ENCODE results near the gene DYNC1LI1.

Gene DYNC1LI1

DNA sequence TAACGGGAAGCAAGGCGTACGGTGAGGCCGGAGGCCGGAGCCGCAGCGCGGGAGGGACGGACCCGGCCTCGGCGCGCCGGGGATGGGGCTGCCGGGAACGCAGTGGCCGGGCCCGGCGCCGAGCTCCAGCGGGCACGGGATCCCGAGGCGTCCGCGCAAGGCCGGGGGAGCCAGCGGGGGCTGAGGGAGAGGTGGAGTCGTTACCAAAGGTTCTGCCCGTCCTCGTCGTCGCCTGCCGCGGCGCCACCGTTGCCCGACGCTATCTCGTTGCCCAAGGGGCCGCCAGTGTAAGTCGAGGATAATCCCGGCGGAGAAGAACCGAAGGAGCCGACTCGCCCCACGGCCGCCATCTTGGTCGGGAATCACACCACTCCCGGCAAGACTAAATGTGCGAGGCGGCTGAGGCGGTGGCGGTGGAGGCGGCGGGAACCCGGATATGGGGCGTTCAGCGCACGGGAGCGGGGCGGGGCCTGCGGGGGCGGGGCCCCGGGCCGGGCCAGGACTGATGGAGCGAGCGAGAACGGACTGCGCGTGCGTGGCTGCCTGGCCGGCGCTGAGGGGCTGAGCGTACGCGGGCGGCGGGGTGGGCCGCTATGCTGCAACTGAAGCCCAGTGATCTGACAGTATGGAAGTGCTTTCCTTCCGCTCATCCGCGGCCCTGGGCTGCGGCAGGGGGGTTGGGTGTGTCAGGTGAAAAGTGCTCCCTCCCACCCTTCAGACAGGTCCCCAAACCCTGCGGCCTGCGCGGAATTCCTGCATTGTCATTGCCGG lies at the start of gene DYNC1LI1:
Gene DYNC1LI1 (minus strand): TSS at position 438 of the 771 bp plus-strand sequence. CDS start 88 bp downstream, at position 350.
- peak; percentile 89 to 93 (median 90) for DNase-seq (ENCODE audit: low read depth in 3 of 3)

DNA sequence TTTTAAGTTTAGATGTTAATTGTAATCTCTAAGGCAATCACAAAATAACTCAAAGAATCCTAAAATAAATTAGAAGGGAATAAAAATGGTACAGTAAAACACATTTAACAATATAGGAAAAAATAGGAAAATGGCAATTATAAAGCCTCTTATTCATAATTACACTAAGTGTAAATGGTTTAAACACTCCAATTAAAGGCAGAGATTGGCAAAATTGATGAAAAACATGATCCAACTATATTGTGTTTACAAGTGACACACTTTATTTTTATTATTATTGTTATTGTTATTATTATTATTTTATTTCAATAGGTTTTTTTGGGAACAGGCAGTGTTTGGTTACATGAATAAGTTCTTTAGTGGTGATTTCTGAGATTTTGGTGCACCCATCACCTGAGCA lies 48.7 kb upstream of the DYNC1LI1 start:
- DNase-seq (ENCODE audit: low read depth in 3 of 3), result no peak

DNA sequence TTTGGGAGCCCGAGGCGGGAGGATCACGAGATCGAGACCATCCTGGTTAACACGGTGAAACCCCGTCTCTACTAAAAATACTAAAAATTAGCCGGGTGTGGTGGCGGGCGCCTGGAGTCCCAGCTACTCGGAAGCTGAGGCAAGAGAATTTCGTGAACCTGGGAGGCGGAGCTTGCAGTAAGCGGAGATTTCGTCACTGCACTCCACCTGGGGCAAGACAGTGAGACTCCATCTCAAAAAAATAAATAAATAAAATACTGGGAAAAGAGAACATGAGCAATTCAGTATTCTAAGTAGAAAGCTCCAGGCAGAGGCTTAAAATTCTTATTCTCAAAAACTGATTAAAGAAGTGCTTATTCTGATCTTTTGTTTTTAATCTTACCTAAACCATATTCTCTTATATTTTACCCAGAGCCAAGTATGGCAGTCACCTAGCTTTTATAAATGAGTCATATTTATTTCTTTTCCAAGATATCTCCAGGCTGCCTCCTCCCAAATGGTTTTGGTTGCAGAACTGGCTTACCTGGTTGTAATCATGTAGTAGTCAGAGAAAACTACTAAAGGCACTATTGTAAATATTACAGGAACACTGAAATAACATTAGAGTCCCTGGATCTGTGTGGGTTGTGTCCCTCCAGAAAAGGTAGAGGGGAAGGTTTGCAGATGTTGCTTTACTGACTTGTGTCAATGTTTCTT lies 45.8 kb upstream of the DYNC1LI1 start:
- no peak for DNase-seq (ENCODE audit: low read depth in 3 of 3)

DNA sequence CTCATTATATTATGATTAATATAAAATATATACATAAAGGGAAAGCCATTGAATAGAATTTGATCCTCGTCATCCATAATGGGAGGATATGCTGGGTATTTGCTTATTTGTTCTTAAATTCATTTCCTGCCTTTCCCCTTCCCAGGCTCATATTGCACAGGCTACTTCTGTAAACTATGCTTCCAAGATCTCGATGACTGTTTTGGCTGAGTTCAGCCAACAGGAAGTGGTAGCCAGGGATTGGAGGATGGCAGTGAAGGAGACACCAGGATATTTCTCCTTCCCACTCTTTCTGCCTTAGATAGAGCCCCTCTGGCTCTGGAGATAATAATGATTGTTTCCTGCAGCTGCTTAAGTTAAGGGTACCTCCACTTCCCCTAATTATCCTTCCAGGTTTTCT lies 44.3 kb upstream of the DYNC1LI1 start:
- no peak for DNase-seq (ENCODE audit: low read depth in 3 of 3)

DNA sequence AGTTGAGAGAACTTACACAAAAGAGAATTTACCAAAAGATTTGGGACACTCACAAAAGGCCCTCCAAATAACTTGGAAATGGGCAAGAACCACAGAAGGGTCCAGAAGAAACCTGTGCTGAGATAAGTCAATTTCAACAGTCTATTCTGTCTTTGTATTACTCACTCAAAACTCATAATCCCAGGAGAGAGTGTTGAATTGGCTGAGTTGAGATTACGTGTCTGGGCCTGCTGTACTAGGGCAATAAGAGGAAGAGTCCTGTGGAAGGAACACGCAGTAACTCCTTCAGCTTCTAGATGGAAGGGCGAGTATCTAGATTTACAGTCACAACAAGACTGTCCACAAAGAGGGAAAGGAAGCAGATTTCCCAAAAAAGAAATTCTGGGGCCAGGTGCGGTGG lies 42.5 kb upstream of the DYNC1LI1 start:
- no peak for DNase-seq (ENCODE audit: low read depth in 3 of 3)

DNA sequence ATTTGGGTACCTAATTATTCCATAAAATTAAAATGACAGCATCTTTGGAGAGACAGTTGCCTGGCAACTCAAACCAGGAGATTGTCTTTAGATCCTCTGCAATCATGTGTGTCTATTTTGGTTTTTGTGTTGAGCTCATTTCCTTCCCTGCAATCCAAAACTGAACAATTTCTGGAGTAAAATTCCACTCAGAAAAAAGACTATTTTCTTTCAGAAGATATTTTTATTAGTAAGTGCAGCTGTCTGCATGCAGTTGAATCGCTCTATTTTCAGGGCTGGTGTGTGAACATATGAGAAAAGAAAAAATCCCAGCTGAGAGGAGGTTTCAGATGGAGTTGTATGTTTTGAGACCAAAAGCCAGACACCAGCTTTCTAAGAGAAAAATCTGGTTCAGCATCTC lies 41.9 kb upstream of the DYNC1LI1 start:
- no peak for DNase-seq (ENCODE audit: low read depth in 3 of 3)

DNA sequence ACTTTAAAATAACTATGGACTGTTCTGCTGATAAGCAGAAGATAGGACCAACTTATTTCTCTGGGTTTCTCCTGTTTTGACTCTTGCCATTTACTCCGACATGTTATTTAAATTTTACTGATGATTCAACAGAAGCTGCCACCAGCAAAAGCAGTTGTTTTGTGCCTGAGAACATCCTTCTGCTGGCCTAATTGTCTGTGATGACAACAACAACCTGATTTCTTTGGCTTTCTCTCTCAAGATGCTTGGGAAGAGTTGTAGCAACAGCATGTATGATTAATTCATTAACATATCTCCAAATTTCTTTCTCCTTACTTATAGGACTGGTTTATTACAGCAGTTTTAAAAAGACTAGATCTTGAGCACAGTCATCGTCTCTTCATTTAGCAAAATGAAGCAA lies 36.9 kb upstream of the DYNC1LI1 start:
- no peak for DNase-seq (ENCODE audit: low read depth in 3 of 3)

DNA sequence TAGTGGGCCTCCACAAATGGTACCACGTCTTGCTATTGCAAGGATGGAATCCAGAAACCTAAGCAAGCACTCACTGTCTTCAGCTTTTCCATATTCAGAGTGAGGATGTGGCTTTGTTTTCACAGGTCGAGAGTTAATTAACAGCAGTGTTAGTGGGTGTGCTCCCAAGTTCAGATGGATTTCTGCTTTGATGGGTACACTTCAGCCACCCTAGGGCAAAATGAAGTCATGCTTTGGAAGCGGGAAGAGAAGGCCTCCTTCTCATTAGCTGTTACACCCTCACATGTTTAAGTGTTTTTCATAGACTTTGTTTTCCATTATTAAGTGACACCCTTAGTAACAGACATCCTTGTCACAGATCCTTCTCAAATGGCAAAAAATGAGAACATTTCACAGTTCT lies 36.3 kb upstream of the DYNC1LI1 start:
- no peak for DNase-seq (ENCODE audit: low read depth in 3 of 3)

DNA sequence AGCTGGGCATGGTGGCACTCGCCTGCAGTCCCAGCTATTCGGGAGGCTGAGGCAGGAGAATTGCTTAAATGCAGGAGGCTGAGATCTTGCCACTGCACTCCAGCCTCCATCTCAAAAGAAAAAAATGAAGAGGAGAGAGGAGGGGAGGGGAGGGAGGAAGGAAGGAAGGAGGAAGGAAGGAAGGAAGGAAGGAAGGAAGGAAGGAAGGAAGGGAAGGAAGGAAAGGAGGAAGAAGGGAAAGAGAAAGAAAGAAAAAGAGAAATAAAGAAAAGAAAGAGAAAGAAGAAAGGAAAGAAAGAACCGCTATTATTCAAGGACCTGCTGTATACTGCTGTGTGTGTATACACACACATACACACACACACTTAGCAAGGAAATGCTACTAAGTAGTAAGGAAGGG lies 35.6 kb upstream of the DYNC1LI1 start:
- DNase-seq (ENCODE audit: low read depth in 3 of 3), result no peak

DNA sequence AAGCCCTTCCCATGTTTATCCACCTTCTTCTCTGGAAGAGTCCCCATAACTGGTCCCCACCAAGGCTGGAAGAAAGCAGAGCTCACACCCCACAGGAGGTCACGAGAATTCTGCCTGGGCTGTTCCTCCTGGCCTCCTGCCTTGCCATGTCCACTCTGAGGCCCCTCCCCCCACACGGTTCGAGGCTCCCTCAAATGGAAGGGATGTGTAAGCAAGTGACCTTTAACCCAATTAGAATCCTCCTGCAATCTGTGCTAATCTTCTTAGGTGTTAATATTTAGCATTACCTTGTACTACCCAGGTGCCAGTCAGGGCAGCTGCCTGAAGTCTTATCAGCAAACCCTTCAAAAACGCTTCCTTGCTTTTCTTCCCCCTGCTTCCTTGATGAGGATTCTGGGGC lies 32.4 kb upstream of the DYNC1LI1 start:
- no peak for DNase-seq (ENCODE audit: low read depth in 3 of 3)

DNA sequence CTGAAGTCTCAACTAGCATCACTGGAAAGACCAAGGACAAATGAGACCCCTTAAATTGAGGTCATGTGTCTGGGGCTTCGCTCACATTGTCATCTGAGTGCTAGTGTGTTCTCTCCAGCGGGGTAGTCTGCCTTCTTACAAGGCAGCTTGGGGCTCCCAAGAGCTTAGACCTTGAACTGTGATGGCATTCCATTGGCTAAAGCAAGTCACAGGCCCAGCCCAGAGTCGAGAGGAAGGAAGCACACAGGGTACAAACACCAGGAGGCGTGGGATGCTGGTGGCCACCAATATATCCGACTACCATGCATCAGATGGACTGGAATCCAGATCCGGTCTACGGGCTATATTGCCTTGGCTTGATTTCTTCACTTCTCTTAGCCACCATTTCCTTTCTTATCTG lies 31.5 kb upstream of the DYNC1LI1 start:
- DNase-seq (ENCODE audit: low read depth in 3 of 3), result no peak

DNA sequence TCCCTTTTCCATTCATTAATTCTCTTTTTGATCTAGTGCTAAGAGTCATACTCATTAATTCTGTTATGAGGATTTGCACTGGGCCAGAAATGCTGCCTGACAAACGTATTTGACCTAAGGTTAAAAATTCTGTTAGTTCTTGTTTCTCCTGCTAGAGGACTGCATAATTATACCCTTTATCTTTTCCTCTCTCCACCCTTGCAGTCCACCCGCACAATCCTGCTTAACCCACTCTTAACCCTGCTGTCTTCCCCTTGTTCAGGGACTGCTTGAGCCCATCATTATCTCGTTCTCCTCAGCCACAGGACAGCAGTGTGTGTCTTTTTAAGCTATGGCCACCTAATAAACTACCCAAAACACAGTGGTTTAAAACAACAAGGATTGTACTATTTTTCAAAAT lies 31.1 kb upstream of the DYNC1LI1 start:
- DNase-seq (ENCODE audit: low read depth in 3 of 3), result no peak

DNA sequence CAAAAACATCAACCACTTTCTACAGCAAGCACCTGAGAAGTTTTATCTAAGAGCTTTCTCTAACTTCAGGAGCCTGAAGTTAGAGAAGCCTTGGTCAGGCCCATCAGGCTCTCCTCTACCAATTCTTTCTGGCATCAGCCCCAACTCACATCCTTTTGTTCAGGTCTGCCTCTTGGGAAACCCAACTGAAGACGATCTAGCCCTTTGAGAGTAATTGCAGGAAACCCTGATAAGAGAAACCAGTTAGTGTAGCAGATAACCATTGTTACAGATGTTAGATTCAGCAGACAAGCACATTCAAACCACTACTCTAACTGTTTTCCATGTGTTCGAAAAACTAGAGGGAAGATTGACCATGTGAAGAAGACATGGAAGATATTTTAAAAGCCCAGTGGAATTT lies 27.0 kb upstream of the DYNC1LI1 start:
- no peak for DNase-seq (ENCODE audit: low read depth in 3 of 3)

DNA sequence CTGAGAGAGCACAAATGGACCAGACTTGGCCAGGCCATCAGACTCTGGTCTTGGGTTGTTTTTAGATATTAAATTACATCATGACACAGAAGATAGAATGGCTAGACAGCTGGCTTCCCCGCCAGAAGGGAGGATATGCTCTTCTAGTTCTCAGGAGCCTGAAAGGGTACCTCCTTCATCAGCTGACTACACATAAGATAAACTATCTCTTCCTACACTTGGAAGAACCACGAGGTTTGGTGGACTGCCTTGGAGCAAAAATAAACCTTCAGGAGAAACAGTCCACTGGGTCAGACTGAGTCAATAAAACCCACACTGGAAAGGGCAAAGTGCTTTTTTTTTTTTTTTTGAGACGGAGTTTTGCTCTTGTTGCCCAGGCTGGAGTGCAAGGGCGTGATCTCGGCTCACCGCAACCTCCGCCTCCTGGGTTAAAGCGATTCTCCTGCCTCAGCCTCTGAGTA lies 26.3 kb upstream of the DYNC1LI1 start:
- no peak for DNase-seq (ENCODE audit: low read depth in 3 of 3)

DNA sequence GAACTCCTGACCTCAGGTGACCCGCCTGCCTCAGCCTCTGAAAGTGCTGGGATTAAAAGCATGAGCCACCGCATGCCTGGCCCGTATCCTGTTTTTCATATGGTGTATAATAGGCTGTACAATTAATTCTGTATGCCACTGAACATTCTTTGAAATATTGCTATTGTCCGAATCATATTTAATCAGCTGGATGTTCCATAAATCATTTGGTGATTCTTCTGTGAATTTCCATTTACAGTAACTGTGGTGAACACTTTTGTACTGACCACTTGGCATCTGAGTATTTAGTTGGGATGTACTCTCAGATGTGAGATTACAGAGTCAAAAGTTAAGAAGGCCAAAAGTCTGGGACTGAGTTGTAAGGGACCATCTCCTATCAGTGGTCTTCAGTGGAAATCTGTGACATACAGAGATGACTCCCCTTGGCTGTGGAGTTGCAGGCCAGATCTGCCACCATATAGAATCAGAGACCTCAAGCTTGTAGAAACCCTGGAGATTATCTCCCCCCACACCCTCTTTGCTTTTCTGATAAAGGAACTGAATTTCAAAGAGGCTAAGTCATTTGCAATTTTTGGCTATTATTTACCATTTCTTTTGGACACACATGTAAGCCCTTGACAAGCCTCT lies 25.7 kb upstream of the DYNC1LI1 start:
- no peak for DNase-seq (ENCODE audit: low read depth in 3 of 3)

DNA sequence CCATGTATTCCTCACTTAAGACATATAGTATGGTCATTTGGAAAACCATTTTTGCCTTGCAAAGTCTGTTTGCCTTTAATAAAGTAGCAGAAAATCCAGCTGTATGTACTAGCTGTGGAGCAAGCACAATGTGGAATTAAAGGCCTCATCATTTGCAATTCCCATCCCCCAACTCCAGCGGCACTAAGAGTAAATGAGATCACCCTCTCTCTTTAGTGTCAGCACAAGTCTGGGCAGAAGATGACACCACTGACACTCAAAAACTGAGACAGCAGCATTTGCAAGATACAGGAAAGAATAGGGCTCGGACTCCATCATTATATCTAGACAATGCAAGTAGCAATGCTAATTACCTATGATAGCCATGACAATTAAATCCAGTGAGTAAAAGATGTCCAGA lies 24.7 kb upstream of the DYNC1LI1 start:
- no peak for DNase-seq (ENCODE audit: low read depth in 3 of 3)

DNA sequence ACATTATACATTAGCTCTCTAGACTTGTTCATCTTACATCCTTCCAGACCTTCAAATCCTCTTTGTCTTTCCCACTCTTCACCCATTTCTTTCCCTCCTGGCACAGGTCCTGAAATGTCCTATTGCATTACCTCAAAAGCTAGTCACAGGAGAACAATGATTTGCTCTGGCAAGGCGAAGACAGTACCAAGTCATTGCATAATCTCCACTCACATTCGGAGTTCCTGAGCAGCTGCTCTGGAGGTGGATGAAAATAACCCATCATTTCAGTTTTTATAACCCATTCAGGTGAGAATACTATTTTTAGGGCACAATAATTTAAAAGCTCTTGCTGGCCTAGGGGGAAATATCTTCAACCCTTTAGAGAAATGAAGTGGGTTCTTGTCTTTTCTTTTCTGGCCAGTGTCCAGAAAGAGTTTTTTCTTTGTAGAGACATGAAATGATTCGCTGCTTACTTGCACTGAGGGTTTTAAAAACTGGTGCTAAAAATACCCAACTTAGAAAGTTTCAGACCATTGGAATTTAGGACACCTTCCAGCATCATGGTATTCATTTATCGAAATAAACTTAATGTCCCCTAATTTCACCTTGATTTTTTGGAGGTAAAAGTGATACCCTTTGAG lies 23.4 kb upstream of the DYNC1LI1 start:
- DNase-seq (ENCODE audit: low read depth in 3 of 3), result no peak

DNA sequence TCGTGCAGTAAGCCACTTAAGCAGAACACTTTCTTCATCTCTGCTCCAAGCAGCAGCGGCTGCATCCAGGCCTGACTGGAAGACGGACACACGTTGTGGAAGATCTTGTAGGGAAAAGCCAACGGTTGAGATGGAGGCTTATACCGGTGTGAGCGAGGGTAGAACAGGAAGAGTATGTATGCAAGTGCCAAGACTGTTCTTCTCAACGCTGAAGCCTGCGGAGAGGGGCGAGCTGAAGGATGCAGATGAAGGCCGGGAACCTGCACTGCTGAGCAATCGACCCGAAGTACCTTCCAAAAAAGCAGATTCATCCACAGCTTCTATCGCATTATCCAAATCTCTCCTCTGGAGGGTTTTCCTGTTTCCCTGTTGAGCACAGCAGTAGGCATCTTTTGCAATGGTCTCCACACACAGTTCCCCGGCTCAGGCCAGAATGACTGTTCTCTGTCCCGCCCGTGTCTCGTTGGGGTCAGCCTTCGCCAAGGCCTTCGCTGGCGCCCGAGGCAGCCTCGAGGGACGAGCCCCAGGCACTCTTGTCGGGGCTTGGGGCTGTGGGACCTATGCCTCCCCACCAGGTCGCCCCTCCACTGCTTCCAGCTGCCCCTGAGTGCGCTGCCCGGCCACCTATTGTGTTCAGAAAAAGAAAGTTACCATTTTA lies 22.2 kb upstream of the DYNC1LI1 start:
- DNase-seq (ENCODE audit: low read depth in 3 of 3), result no peak

DNA sequence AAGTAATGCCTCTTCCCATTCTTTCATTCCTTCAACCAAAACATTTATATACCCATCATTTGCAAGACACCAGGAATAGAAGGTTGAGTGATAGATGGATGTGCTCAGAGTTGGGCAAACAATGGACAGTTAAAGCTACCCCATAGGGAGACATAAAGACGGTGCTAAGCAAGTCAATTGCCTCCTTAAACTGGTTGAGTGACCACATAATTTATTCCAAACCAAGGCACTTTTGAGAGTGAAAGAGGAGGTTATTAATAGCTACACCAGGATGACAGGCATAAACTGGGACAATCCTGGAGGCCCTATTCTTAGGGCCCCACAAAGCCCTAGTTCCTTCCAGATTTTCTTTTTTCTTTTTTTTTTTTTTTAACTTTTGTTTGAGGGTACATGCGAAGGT lies 21.4 kb upstream of the DYNC1LI1 start:
- DNase-seq (ENCODE audit: low read depth in 3 of 3), result no peak

DNA sequence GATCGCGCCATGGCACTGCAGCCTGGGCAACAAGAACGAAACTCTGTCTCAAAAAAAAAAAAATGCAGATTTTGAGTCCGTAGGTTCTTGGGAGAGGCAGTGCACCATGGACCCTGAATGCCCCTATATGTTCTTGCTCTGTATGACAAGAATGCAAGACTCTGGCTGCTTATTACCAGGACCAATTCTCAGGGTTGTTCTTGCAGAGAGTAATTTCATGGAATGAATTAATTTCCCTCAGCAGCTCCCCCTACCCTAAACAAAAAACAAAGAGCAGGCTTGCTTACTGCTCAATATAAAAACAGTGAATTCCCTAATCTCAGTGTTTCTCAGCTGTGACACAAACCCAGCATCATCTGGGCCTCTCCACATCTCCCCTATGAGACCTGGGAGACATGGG lies 20.5 kb upstream of the DYNC1LI1 start:
- no peak for DNase-seq (ENCODE audit: low read depth in 3 of 3)

DNA sequence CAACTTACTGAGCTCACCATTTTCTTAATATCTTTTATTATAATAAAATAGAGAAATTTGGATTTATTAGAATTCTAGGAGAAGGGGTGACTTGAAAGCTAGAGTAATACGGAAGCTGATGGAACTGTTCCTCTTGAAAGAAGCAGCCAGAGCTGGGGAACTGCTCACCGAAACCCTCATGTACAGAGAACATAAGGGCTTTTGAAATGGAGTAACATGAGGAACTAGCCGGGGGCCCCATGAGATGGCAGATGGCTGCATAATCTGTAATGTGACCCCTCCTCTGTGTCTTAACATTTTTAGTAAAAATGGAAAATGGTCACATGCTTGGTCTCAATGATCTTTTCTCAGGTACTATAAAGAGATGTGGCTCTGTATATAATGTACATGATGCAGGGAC lies 15.7 kb upstream of the DYNC1LI1 start:
- no peak for DNase-seq (ENCODE audit: low read depth in 3 of 3)

DNA sequence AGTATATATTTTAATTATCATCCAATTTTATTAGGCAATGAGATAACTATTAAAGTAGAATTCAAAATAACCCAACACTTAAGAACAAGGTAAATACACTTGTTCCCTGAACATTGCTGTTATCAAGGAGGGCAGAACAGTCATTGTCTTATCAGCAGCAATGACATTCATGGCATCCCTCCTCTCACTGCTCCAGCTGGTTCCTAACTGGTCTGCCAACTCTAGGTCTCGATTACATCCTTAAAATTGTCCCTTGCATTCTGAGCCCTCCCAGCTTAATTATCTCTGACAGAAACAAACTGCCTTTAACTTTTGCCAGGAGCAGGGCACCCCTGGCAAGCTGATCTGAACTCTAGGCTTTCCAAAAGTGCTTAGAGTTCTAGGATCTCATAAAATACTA lies 14.0 kb upstream of the DYNC1LI1 start:
- DNase-seq (ENCODE audit: low read depth in 3 of 3), result no peak
